ENCODE measurements around the gene SSU72. TPM values are rescaled to one million over a fixed set of nuclear protein-coding genes. Genes with fewer than 3 reads are reported as not detected.

Gene SSU72
- total RNA-seq, 4 donors from 2014 or later: 204 to 294 (median 241) TPM

DNA sequence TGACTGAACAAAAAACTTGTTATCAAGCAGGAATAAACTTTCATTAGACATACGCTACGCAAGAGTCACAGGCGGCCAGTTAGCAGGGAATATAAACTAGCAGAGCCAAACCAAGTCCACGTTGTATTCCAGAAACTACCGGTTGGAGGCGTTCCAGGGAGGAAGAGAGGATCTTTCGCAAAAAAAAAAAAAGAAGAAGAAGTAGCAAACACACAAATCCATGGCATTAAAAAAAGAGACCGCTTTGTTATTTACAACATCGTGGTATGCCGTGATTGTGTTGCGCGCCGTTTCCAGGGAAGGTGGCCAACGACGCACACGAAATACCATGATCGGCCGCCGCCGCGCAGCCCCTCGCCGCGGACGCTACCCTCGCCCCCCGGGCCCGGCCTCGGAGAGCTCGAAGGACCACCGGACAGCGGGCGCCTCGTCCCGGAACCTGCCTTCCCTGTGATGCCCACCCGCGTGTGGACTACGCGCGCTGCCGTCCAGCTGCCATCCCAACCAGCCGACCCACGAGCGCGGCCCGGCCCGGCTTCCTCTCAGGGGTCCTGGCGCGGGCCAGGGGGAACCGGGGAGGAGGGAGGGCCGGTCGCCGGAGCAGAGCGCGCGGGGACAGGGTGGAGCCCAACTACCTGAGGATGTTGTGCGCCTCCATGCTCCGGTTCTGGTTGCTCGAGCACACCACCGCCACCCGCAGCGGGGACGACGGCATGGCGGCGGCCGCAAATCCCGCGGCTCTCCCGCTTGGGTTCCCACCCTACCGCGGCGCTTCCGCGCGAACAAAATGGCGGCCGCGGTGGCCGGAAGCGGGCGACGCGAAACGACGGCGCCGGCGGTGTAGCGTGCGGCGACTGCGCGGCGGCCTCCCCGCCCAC is 581 bp downstream of the SSU72 start:
- WGBS, 2 donors: 0 to 1% methylated on average over 27 to 35 of the region's 96 CpGs
- peak; percentile 47 to 54 for DNase-seq
- Histone ChIP-seq H3K4me1 (peaks cover 21 to 36% of the 10 kb centered on the region in 2 donors), H3K27me3 (no peaks in the 10 kb centered on the region), H3K27ac (peak overlapping the region; percentile 96 to 98 (median 96)), H3K36me3 (peaks cover 0 to 5% of the 10 kb centered on the region in 2 donors), H3K9me3 (no peaks in the 10 kb centered on the region), H3K4me3 (replicated peaks in 1 of 3) (peak overlapping the region; percentile 99 to 100 (median 100))
- intact Hi-C loops (cut with DNase I): no loop called here
- TF ChIP-seq, protein P1, sequence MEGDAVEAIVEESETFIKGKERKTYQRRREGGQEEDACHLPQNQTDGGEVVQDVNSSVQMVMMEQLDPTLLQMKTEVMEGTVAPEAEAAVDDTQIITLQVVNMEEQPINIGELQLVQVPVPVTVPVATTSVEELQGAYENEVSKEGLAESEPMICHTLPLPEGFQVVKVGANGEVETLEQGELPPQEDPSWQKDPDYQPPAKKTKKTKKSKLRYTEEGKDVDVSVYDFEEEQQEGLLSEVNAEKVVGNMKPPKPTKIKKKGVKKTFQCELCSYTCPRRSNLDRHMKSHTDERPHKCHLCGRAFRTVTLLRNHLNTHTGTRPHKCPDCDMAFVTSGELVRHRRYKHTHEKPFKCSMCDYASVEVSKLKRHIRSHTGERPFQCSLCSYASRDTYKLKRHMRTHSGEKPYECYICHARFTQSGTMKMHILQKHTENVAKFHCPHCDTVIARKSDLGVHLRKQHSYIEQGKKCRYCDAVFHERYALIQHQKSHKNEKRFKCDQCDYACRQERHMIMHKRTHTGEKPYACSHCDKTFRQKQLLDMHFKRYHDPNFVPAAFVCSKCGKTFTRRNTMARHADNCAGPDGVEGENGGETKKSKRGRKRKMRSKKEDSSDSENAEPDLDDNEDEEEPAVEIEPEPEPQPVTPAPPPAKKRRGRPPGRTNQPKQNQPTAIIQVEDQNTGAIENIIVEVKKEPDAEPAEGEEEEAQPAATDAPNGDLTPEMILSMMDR (IDR thresholded peaks at IDR 0.05): peak in 1 of 6 experiments; percentile 21
- TF ChIP-seq POLR2A (IDR thresholded peaks at IDR 0.05): peak in 1 of 2 donors; percentile 16

DNA sequence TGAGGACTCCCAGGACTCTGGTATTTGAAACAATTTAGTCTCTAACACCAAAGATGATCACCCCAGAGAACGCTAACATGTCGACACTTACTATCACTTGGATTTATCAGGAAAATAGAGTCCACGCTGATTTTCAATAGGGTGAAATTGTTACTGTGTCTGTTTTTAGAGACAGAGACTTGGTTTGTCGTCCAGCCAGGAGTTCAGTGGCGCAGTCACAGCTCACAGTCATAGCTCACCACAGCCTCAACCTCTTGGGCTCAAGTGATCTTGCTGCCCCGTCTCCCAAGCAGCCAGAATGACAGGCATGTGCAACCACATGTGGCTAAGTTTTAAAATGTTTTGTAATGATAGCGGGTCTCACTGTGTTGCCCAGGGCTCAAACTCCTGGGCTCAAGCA is 5.3 kb downstream of the SSU72 start:
- intact Hi-C loops (cut with DNase I): no loop called here
- no peaks in the 10 kb centered on the region for H3K9me3 ChIP-seq
- no peak overlapping the region for H3K4me3 ChIP-seq (replicated peaks in 1 of 3)
- 65 to 71% methylated on average over 7 of the region's 7 CpGs for WGBS, 2 donors
- H3K36me3 ChIP-seq: peaks cover 4 to 9% of the 10 kb centered on the region in 2 donors
- peak; percentile 45 to 46 for DNase-seq
- TF ChIP-seq POLR2A (IDR thresholded peaks at IDR 0.05): no peak
- TF ChIP-seq, protein P1 (IDR thresholded peaks at IDR 0.05): no peak
- H3K27me3 ChIP-seq: no peaks in the 10 kb centered on the region
- peak overlapping the region in 1 of 3 donors; percentile 21 for H3K27ac ChIP-seq
- peaks cover 16 to 48% of the 10 kb centered on the region in 2 donors for H3K4me1 ChIP-seq

DNA sequence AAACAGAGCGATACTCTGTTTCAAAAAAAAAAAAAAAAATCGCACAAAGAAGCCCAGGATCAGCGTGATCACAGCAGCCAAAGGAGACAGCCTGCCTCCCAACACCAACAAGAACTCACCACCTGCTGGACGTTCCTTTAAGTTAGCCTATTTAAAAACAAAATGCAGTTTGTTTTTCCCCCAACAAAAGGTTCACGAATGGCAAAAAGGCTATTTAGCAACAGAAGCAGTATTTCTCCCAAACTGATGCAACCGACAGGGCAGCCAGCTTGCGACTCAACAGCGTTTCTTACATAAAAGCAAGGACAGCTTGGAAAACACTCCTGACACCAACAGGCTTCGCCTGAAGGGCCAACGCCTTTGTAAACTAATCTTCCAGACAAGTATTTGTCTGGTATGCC is 6.8 kb downstream of the SSU72 start:
- TF ChIP-seq, protein P1 (IDR thresholded peaks at IDR 0.05): no peak
- no peak for TF ChIP-seq POLR2A (IDR thresholded peaks at IDR 0.05)
- peaks cover 17 to 22% of the 10 kb centered on the region in 2 donors for H3K36me3 ChIP-seq
- 74 to 75% methylated on average over 10 of the region's 10 CpGs for WGBS, 2 donors
- no peaks in the 10 kb centered on the region for H3K27me3 ChIP-seq
- DNase-seq: no peak
- H3K9me3 ChIP-seq: no peaks in the 10 kb centered on the region
- peaks cover 12 to 40% of the 10 kb centered on the region in 2 donors for H3K4me1 ChIP-seq
- H3K4me3 ChIP-seq (replicated peaks in 1 of 3): no peak overlapping the region
- peak overlapping the region in 1 of 3 donors; percentile 17 for H3K27ac ChIP-seq
- intact Hi-C loops (cut with DNase I): no loop called here

DNA sequence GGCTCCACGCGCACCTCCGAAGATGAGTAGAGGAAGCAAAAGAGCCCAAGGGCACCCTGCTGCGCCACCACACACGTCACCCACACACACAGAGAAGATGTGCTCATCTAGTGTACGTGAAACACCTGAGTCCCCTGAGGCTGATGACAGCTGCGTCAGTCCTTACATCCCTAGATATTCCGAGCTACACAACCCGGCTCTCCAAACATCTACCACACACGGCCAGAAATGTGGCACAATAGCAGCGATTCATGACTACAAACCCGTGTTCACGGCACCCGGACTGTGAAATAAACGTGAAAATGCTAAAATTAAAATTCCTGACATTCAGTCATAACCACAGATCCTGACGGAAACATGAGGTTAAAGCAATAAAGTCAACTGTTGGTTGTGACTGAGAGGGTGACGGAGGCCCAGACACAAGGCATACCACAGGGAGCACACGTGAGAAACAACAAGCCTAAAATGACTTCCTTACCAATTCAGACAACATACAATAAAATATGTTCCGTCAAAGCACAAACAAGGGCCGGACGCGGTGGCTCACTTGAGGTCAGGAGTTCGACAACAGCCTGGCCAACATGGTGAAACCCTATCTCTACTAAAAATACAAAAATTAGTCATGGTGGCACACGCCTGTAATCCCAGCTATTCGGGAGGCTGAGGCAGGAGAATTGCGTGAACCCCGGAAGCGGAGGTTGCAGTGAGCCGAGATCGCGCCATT is 7.3 kb downstream of the SSU72 start:
- no peak for DNase-seq
- intact Hi-C loops (cut with DNase I): no loop called here
- Histone ChIP-seq H3K27ac (no peak overlapping the region), H3K4me3 (replicated peaks in 1 of 3) (no peak overlapping the region), H3K36me3 (peaks cover 22 to 28% of the 10 kb centered on the region in 2 donors), H3K4me1 (peaks cover 12 to 35% of the 10 kb centered on the region in 2 donors), H3K27me3 (no peaks in the 10 kb centered on the region), H3K9me3 (no peaks in the 10 kb centered on the region)
- WGBS, 2 donors: 93% methylated on average over 31 of the region's 31 CpGs
- no peak for TF ChIP-seq POLR2A (IDR thresholded peaks at IDR 0.05)
- TF ChIP-seq, protein P1 (IDR thresholded peaks at IDR 0.05): no peak
